GM18951 (cell line): ENCODE results near the gene PADI4.
"Not testable (repeated sequence)": the region's sequence is repeated elsewhere in the genome, so short reads cannot be mapped to it uniquely, and the experiment has no call there.

Experiments
- POLR2A ChIP-seq: IDR thresholded peaks from 4 replicates; pipeline ENCODE4 v1.6.1; 2011; ENCODE audit warnings: mild to moderate bottlenecking; ENCODE audit not compliant: insufficient read length, insufficient read depth; ENCODE audit errors: extremely low read depth
- in situ Hi-C: fragments of 300-500 bp; cut with MboI; formaldehyde crosslinking; loops from one replicate; pipeline ENCODE4 v1.12.0; 2022; ENCODE audit warnings: low sequenced_read_pairs, mixed read lengths, inconsistent platforms; ENCODE audit not compliant: unreplicated experiment

The PADI4 gene

GRCh38 chr1:17335821-17336710 is 28.1 kb downstream of the PADI4 start:
- in situ Hi-C loops, result no loop called here
- TF ChIP-seq POLR2A, result no peak

- no peak for TF ChIP-seq POLR2A
- in situ Hi-C loops, result no loop called here
Observed at GRCh38 chr1:17338706-17339493, 30.9 kb downstream of the PADI4 start.

GRCh38 chr1:17339521-17339920 is 31.5 kb downstream of the PADI4 start:
- no peak for TF ChIP-seq POLR2A
- in situ Hi-C loops, result no loop called here

- no peak for TF ChIP-seq POLR2A
- in situ Hi-C loops, result no loop called here
Observed at GRCh38 chr1:17340358-17340757, 32.4 kb downstream of the PADI4 start.

DNA sequence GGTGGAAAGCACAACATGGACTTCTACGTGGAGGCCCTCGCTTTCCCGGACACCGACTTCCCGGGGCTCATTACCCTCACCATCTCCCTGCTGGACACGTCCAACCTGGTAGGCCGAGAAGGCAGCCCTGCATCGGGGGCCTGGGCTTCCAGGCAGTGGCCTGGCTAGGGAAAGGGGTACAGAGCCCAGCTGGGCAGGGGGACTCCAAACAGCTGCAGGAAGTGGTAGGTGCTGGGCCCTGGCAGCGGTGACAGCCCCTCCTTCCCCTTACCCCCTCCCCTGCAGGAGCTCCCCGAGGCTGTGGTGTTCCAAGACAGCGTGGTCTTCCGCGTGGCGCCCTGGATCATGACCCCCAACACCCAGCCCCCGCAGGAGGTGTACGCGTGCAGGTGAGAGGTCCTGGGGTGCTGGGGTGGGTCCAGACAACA is 34.0 kb downstream of the PADI4 start:
- in situ Hi-C loops, result no loop called here
- TF ChIP-seq POLR2A, result no peak

DNA sequence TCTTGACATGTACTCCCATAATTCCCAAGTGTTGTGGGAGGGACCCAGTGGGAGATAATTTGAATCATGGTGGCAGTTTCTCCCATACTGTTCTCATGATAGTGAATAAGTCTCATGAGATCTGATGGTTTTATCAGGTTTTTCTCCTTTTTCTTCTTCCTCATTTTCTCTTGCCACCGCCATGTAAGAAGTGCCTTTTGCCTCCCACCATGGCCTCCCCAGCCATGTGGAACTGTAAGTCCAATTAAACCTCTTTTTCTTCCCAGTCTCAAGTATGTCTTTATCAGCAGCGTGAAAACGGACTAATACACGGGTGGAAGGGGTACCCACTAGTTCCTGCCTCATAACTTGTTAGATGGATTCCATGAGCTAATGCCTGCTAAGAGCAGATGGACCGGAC is 37.5 kb downstream of the PADI4 start:
- in situ Hi-C loops, result not testable (repeated sequence)

DNA sequence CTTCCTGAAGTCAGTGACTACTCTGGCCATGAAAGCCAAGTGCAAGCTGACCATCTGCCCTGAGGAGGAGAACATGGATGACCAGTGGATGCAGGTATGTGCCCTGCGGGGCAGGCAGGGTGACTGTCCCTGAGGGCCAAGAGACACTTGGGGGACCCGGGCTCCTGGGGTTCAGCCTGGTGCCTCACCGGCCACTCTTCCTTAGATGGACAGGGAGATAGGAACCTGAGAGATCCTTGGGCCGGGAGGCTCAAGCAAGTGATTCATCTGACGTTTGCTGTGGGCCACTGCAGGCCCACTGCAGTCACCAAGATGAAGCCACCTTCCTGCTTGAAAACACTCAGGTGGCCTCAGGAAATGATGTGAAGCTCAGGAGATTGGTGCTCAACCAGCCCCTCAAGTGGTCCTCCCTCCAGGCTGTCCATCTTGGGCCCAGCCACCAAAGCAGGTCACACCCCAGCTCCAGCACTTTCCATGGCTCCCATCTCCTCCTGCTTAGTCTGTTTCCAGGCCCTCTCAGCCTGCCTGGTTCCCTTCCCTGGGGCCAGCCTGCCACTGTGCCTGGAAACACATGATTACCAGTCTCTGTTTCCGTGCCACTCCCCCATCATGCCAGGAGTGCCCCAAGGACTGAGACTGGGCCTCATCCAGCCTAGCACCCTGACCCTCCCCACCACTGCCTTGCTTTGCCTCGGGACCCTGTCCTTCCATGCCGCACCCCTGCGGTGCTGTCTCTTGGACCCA is 38.2 kb downstream of the PADI4 start:
- no peak for TF ChIP-seq POLR2A
- in situ Hi-C loops, result no loop called here

DNA sequence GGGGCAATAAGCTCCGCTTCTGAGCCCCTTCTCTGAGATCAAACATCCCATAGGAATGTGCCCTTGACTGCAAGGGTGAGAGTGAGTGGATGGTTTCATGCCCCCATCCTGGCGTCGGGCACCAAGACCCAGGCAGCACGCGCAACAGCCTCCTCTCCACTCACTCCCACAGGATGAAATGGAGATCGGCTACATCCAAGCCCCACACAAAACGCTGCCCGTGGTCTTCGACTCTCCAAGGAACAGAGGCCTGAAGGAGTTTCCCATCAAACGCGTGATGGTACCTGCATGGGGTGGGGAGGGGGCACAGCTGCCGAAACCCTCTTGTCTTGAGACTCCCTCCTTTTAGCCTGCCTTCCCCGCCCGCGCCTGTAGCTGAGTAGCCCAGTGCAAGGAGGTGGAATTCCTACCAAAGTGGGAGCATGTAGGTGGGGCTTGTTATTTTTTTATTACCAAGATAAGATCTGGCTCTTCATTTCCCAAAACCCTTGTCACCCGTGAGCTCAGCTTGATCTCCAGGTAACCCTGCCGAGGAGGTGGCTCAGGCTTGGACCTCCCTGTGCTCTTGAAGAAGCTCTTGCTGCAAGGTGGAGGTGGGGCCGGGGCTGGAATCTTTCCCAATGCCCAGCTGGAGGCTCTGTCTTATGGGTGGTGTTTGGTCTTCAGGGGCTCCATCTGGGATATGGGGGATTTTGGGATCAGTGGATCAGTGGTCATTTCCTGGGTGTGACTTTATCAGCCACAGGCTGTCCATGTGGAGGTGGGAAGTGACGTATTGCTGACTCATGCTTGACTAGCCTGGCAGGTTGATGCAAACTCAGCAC is 40.0 kb downstream of the PADI4 start:
- no peak for TF ChIP-seq POLR2A
- in situ Hi-C loops, result no loop called here

GRCh38 chr1:17348593-17349234 is 40.7 kb downstream of the PADI4 start:
- no peak for TF ChIP-seq POLR2A
- in situ Hi-C loops, result no loop called here

GRCh38 chr1:17350083-17350482 is 42.1 kb downstream of the PADI4 start:
- in situ Hi-C loops, result no loop called here
- no peak for TF ChIP-seq POLR2A

DNA sequence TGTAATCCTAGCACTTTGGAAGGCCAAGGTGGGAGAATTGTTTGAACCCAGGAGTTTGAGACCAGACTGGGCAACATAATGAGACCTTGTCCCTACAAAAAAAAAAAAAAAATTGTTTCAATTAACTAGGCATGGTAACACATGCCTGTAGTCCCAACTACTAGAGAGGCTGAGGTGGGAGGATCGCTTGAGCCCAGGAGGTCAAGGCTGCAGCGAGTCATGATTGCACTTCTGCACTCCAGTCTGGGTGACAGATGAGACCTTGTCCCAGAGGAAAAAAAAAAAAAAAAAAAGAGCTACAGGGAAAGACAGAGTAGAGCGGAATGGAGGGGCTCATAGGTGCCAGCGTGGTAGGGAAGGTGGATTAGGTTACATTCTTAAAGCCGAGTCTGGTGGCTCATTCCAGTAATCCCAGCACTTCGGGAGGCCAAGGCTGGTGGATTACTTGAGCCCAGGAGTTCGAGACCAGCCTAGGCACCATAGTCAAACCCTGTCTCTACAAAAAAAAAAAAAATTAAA is 43.0 kb downstream of the PADI4 start:
- no peak for TF ChIP-seq POLR2A
- in situ Hi-C loops, result no loop called here
